Testis (tissue), 3 donors: ENCODE measurements around the gene KRT6C. TPM values are rescaled to one million over a fixed set of nuclear protein-coding genes. Genes with fewer than 3 reads are reported as not detected.

Experiments
- DNase-seq: peaks from one replicate; pipeline ENCODE4 v3.0.0-alpha.2; 2019
- H3K27ac ChIP-seq, 2 donors: fragments of 200-600 bp; sonication (generic); one replicate each; pipeline ENCODE4 v1.5.1; 2019
- H3K27me3 ChIP-seq: fragments of 200-600 bp; sonication (generic); one replicate; pipeline ENCODE4 v1.5.1; 2019
- H3K36me3 ChIP-seq: fragments of 200-600 bp; sonication (generic); one replicate; pipeline ENCODE4 v1.5.1; 2017; ENCODE audit warnings: low read depth; ENCODE audit errors: missing control alignments
- H3K4me1 ChIP-seq: fragments of 200-600 bp; sonication (generic); one replicate; pipeline ENCODE4 v1.5.1; 2019
- H3K4me3 ChIP-seq, 2 donors: fragments of 200-600 bp; sonication (generic); one replicate each; pipeline ENCODE4 v1.5.1; 2017 to 2019
- H3K9me3 ChIP-seq: fragments of 200-600 bp; sonication (generic); one replicate; pipeline ENCODE4 v1.5.1; 2017
- POLR2A ChIP-seq: fragments of 450-650 bp; IDR thresholded peaks from one replicate; pipeline ENCODE4 v1.6.1; 2017; ENCODE audit warnings: antibody characterized with exemption, mild to moderate bottlenecking, moderate library complexity
- WGBS, 2 donors: methylation state at CpG; one replicate each; pipeline ENCODE4 v1.1.5; 2018; 5-methylcytosine and 5-hydroxymethylcytosine counted together
- intact Hi-C: fragments of 100-400 bp; cut with DNase I; formaldehyde crosslinking; loops from one replicate; pipeline ENCODE4 v1.15.1; 2023; ENCODE audit warnings: low total_unique reads
- polyA plus RNA-seq: library from polyadenylated mRNA; stranded (reverse); fragments of 350-450 nt; fragmentation: Illumina TruSeq; extraction: RNeasy Lipid Tissue Mini Kit (QIAGEN cat#74804); gene quantifications from one replicate; pipeline ENCODE4 v1.2.3, GENCODE V29; 2014; ENCODE audit warnings: low read depth, low replicate concordance; ENCODE audit not compliant: insufficient read depth
- total RNA-seq, 2 donors: library from RNA; depleted of rRNA; stranded (reverse); fragments of >200 nt; gene quantifications; one replicate each; pipeline ENCODE4 v1.2.3, GENCODE V29; 2016
- TF ChIP-seq, protein P1 (sequence below), 3 experiments: fragments of 450-650 bp in 2 of 3; fragments of 200-600 bp in 1 of 3; sonication (generic) in 1 of 3; IDR thresholded peaks; one replicate each; pipeline ENCODE4 v1.5.1; 2016 to 2019; ENCODE audit warnings: antibody characterized with exemption in 3 of 3, mild to moderate bottlenecking in 2 of 3, moderate library complexity in 1 of 3

Gene KRT6C
- total and polyA plus RNA-seq, 3 donors from 2014 or later: 0.16 TPM; not detected in 2

DNA sequence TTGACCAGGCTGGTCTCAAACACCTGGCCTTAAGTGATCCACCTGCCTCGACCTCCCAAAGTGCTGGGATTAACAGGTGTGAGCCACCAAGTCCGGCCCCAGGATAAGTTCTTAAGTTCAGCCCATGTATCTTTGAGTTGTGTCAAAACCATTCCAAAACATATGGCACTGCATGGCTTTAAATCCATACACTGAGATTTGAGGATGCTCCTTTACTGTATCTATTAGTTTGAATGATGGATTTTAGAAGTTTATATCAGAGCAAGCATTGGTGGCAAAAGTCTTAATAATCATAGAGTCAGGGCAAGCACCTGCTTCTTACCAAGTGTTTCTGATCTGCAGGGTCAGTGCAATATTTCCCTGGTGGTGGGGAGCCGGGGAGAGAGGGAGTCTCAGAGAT is 27.7 kb downstream of the KRT6C start:
- intact Hi-C loops: no loop called here
- Histone ChIP-seq H3K4me3 (no peak overlapping the region), H3K27ac (no peak overlapping the region), H3K27me3 (no peaks in the 10 kb centered on the region), H3K9me3 (no peaks in the 10 kb centered on the region), H3K4me1 (no peaks in the 10 kb centered on the region), H3K36me3 (no peaks in the 10 kb centered on the region)
- DNase-seq: no peak
- TF ChIP-seq POLR2A: no peak
- TF ChIP-seq, protein P1, sequence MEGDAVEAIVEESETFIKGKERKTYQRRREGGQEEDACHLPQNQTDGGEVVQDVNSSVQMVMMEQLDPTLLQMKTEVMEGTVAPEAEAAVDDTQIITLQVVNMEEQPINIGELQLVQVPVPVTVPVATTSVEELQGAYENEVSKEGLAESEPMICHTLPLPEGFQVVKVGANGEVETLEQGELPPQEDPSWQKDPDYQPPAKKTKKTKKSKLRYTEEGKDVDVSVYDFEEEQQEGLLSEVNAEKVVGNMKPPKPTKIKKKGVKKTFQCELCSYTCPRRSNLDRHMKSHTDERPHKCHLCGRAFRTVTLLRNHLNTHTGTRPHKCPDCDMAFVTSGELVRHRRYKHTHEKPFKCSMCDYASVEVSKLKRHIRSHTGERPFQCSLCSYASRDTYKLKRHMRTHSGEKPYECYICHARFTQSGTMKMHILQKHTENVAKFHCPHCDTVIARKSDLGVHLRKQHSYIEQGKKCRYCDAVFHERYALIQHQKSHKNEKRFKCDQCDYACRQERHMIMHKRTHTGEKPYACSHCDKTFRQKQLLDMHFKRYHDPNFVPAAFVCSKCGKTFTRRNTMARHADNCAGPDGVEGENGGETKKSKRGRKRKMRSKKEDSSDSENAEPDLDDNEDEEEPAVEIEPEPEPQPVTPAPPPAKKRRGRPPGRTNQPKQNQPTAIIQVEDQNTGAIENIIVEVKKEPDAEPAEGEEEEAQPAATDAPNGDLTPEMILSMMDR (IDR thresholded peaks at IDR 0.05): no peak
- WGBS, 2 donors: 70 to 75% methylated on average over 3 of the region's 3 CpGs

DNA sequence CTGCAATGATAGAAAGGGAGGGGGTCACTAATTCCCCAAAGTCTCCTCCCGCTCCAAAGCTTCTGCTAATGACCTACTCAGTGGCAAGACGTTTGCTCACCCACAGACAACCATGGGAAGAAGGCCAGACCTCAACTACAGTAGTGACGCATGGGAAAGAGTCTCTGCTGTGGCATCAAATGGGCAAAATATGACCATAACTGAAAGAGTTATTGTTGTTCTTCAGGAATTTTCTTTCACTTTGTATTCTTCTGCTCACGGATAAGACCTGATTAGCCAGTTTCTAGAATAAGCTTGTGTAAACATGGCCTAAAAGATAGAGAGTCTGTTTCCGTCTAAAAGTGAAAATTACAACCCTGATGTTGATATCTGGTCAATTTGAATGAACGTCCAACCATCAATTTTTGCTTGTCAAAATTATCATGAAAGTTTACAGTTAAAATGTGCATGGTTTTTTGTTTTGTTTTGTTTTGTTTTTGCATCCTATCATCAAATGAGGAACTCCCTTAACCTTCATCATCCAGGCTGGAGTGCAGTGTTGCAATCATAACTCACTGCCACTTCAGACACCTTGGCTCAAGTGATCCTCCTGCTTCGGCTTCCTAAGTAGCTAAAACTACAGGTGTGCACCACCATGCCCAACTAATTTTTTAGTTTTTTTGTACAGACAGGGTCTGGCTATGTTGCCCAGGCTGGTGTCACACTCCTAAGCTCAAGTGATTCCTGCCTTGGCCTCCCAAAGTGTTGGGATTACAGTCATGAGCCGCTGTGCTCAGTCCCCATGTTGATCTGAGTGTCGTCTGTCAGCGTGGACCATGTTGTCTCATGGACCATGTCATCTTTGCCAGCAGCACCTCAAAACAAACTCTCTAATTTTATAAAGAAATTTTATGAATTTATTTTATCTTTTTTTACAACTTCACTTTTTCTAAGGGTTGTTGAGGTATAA is 28.7 kb downstream of the KRT6C start:
- Histone ChIP-seq H3K27me3 (no peaks in the 10 kb centered on the region), H3K4me3 (no peak overlapping the region), H3K4me1 (no peaks in the 10 kb centered on the region), H3K27ac (no peak overlapping the region), H3K9me3 (no peaks in the 10 kb centered on the region), H3K36me3 (no peaks in the 10 kb centered on the region)
- WGBS, 2 donors: 76 to 77% methylated on average over 10 of the region's 10 CpGs
- intact Hi-C loops: no loop called here
- no peak for TF ChIP-seq POLR2A
- TF ChIP-seq, protein P1 (IDR thresholded peaks at IDR 0.05): no peak
- DNase-seq: no peak

DNA sequence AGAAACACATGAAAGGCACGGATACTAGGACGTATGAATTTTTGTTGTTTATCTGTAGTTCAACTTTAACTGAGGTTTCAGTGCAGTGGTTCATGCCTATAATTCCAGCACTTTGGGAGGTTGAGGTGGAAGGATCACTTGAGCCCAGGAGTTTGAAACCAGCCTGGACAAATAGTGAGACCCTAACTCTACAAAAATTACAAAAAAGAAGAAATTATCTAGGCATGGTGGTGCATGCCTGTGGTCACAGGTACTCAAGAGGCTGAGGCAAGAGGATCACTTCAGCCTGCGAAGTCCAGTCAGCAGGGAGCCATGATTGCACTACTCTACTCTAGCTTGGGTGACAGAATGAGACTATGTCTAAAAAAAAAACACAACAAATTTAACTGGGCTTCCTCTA is 29.6 kb downstream of the KRT6C start:
- H3K27ac ChIP-seq: no peak overlapping the region
- no peaks in the 10 kb centered on the region for H3K36me3 ChIP-seq
- no peak for TF ChIP-seq POLR2A
- TF ChIP-seq, protein P1 (IDR thresholded peaks at IDR 0.05): no peak
- no peak overlapping the region for H3K4me3 ChIP-seq
- H3K4me1 ChIP-seq: no peaks in the 10 kb centered on the region
- intact Hi-C loops: no loop called here
- DNase-seq: no peak
- H3K9me3 ChIP-seq: no peaks in the 10 kb centered on the region
- 90 to 93% methylated on average over 3 of the region's 3 CpGs for WGBS, 2 donors
- no peaks in the 10 kb centered on the region for H3K27me3 ChIP-seq

DNA sequence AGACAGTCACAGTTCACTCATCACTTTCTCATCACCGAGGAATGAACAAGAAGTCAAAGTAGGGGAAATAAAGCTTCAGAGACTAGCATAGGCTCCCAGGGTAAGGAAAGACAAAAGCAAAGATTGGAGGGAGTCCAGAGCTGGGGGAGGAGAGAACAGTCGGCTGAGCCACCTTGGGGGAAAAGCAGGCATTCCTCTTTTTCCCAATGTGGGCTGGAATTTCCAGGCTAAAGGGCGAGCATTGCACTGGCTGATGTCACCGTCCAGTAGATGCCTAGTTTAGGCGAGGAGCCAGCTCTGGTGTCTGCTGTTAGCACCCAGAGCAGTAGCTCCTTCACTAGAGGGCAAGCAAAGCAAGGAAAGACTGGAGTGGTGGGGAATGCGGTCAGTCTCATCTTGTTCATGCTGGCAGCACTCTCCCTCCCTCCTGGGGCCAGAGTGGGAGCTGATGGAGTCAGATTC is 31.0 kb downstream of the KRT6C start:
- Histone ChIP-seq H3K27ac (no peak overlapping the region), H3K4me1 (no peaks in the 10 kb centered on the region), H3K9me3 (no peaks in the 10 kb centered on the region), H3K27me3 (no peaks in the 10 kb centered on the region), H3K4me3 (no peak overlapping the region), H3K36me3 (no peaks in the 10 kb centered on the region)
- WGBS, 2 donors: 34 to 36% methylated on average over 6 of the region's 6 CpGs
- intact Hi-C loops: no loop called here
- TF ChIP-seq, protein P1 (IDR thresholded peaks at IDR 0.05): no peak
- no peak for TF ChIP-seq POLR2A
- peak; percentile 34 for DNase-seq
